ENCODE data around the gene OR10H1. TPM values are rescaled to one million over a fixed set of nuclear protein-coding genes. Genes with fewer than 3 reads are reported as not detected.
"Not testable (repeated sequence)": the region's sequence is repeated elsewhere in the genome, so short reads cannot be mapped to it uniquely, and the experiment has no call there.

The OR10H1 gene
- not detected for total RNA-seq

- Histone ChIP-seq H3K9ac (ENCODE audit: low read depth in 1 of 3, low read length in 3 of 3) (no peak within 1 kb of the TSS), H3K9me3 (ENCODE audit: control insufficient read depth in 3 of 3, low read length in 3 of 3) (no peaks in the 10 kb centered on the region), H3K4me3 (ENCODE audit: low read length in 3 of 3) (no peak within 1 kb of the TSS), H3K27me3 (ENCODE audit: control insufficient read depth in 3 of 3, insufficient read depth in 3 of 3, low read length in 3 of 3) (peaks cover 8 to 23% (median 12%) of the 10 kb centered on the region in 3 donors), H3K27ac (ENCODE audit: low read depth, low read length) (no peak within 1 kb of the TSS), H3K36me3 (ENCODE audit: control insufficient read depth in 3 of 3, insufficient read depth in 3 of 3, low read length in 3 of 3) (no peaks in the 10 kb centered on the region), H3K4me1 (ENCODE audit: control insufficient read depth in 3 of 3, insufficient read depth in 3 of 3, low read length in 3 of 3) (no peaks in the 10 kb centered on the region)
Observed at GRCh38 chr19:15815306-15815705, at the start of gene OR10H1. OR10H1 (minus strand) TSS chr19:15815664; CDS start chr19:15808037, 7,627 bp downstream.

GRCh38 chr19:15864824-15865223 lies 49.4 kb upstream of the OR10H1 start:
- Histone ChIP-seq H3K36me3 (ENCODE audit: control insufficient read depth in 3 of 3, insufficient read depth in 3 of 3, low read length in 3 of 3) (no peaks in the 10 kb centered on the region), H3K4me1 (ENCODE audit: control insufficient read depth in 3 of 3, insufficient read depth in 3 of 3, low read length in 3 of 3) (no peaks in the 10 kb centered on the region), H3K27ac (ENCODE audit: low read depth, low read length) (no peak overlapping the region), H3K9me3 (ENCODE audit: control insufficient read depth in 3 of 3, low read length in 3 of 3) (no peaks in the 10 kb centered on the region), H3K27me3 (ENCODE audit: control insufficient read depth in 3 of 3, insufficient read depth in 3 of 3, low read length in 3 of 3) (peaks cover 0 to 16% (median 2%) of the 10 kb centered on the region in 3 donors), H3K4me3 (ENCODE audit: low read length in 3 of 3) (no peak overlapping the region), H3K9ac (ENCODE audit: low read depth in 1 of 3, low read length in 3 of 3) (no peak overlapping the region)

- H3K36me3 ChIP-seq (ENCODE audit: control insufficient read depth in 3 of 3, insufficient read depth in 3 of 3, low read length in 3 of 3) = no peaks in the 10 kb centered on the region
- H3K4me3 ChIP-seq (ENCODE audit: low read length in 3 of 3) = no peak overlapping the region
- H3K4me1 ChIP-seq (ENCODE audit: control insufficient read depth in 3 of 3, insufficient read depth in 3 of 3, low read length in 3 of 3) = no peaks in the 10 kb centered on the region
- no peaks in the 10 kb centered on the region for H3K9me3 ChIP-seq (ENCODE audit: control insufficient read depth in 3 of 3, low read length in 3 of 3)
- no peak overlapping the region for H3K9ac ChIP-seq (ENCODE audit: low read depth in 1 of 3, low read length in 3 of 3)
- peaks cover 0 to 16% (median 2%) of the 10 kb centered on the region in 3 donors for H3K27me3 ChIP-seq (ENCODE audit: control insufficient read depth in 3 of 3, insufficient read depth in 3 of 3, low read length in 3 of 3)
- no peak overlapping the region for H3K27ac ChIP-seq (ENCODE audit: low read depth, low read length)
Observed at GRCh38 chr19:15863272-15863671, 47.8 kb upstream of the OR10H1 start.

GRCh38 chr19:15862444-15862843 lies 47.0 kb upstream of the OR10H1 start:
- H3K9ac ChIP-seq (ENCODE audit: low read depth in 1 of 3, low read length in 3 of 3) = no peak overlapping the region
- H3K27ac ChIP-seq (ENCODE audit: low read depth, low read length) = no peak overlapping the region
- H3K36me3 ChIP-seq (ENCODE audit: control insufficient read depth in 3 of 3, insufficient read depth in 3 of 3, low read length in 3 of 3) = no peaks in the 10 kb centered on the region
- H3K4me3 ChIP-seq (ENCODE audit: low read length in 3 of 3) = no peak overlapping the region
- no peaks in the 10 kb centered on the region for H3K9me3 ChIP-seq (ENCODE audit: control insufficient read depth in 3 of 3, low read length in 3 of 3)
- peaks cover 2 to 16% (median 3%) of the 10 kb centered on the region in 3 donors for H3K27me3 ChIP-seq (ENCODE audit: control insufficient read depth in 3 of 3, insufficient read depth in 3 of 3, low read length in 3 of 3)
- no peaks in the 10 kb centered on the region for H3K4me1 ChIP-seq (ENCODE audit: control insufficient read depth in 3 of 3, insufficient read depth in 3 of 3, low read length in 3 of 3)

GRCh38 chr19:15860522-15860921 lies 45.1 kb upstream of the OR10H1 start:
- Histone ChIP-seq H3K9me3 (ENCODE audit: control insufficient read depth in 3 of 3, low read length in 3 of 3) (no peaks in the 10 kb centered on the region), H3K27me3 (ENCODE audit: control insufficient read depth in 3 of 3, insufficient read depth in 3 of 3, low read length in 3 of 3) (peaks cover 2 to 16% (median 4%) of the 10 kb centered on the region in 3 donors), H3K27ac (ENCODE audit: low read depth, low read length) (no peak overlapping the region), H3K4me3 (ENCODE audit: low read length in 3 of 3) (no peak overlapping the region), H3K4me1 (ENCODE audit: control insufficient read depth in 3 of 3, insufficient read depth in 3 of 3, low read length in 3 of 3) (no peaks in the 10 kb centered on the region), H3K36me3 (ENCODE audit: control insufficient read depth in 3 of 3, insufficient read depth in 3 of 3, low read length in 3 of 3) (no peaks in the 10 kb centered on the region), H3K9ac (ENCODE audit: low read depth in 1 of 3, low read length in 3 of 3) (no peak overlapping the region)

- H3K36me3 ChIP-seq (ENCODE audit: control insufficient read depth in 3 of 3, insufficient read depth in 3 of 3, low read length in 3 of 3) = no peaks in the 10 kb centered on the region
- no peak overlapping the region for H3K4me3 ChIP-seq (ENCODE audit: low read length in 3 of 3)
- no peaks in the 10 kb centered on the region for H3K4me1 ChIP-seq (ENCODE audit: control insufficient read depth in 3 of 3, insufficient read depth in 3 of 3, low read length in 3 of 3)
- H3K9me3 ChIP-seq (ENCODE audit: control insufficient read depth in 3 of 3, low read length in 3 of 3) = no peaks in the 10 kb centered on the region
- H3K27me3 ChIP-seq (ENCODE audit: control insufficient read depth in 3 of 3, insufficient read depth in 3 of 3, low read length in 3 of 3) = peaks cover 2 to 11% (median 4%) of the 10 kb centered on the region in 3 donors
- H3K9ac ChIP-seq (ENCODE audit: low read depth in 1 of 3, low read length in 3 of 3) = no peak overlapping the region
- no peak overlapping the region for H3K27ac ChIP-seq (ENCODE audit: low read depth, low read length)
Observed at GRCh38 chr19:15859187-15859586, 43.7 kb upstream of the OR10H1 start.

- Histone ChIP-seq H3K4me1 (ENCODE audit: control insufficient read depth in 3 of 3, insufficient read depth in 3 of 3, low read length in 3 of 3) (no peaks in the 10 kb centered on the region), H3K4me3 (ENCODE audit: low read length in 3 of 3) (no peak overlapping the region), H3K27ac (ENCODE audit: low read depth, low read length) (no peak overlapping the region), H3K9me3 (ENCODE audit: control insufficient read depth in 3 of 3, low read length in 3 of 3) (peaks cover 0 to 5% (median 4%) of the 10 kb centered on the region in 3 donors), H3K27me3 (ENCODE audit: control insufficient read depth in 3 of 3, insufficient read depth in 3 of 3, low read length in 3 of 3) (peaks cover 0 to 4% (median 4%) of the 10 kb centered on the region in 3 donors), H3K36me3 (ENCODE audit: control insufficient read depth in 3 of 3, insufficient read depth in 3 of 3, low read length in 3 of 3) (no peaks in the 10 kb centered on the region), H3K9ac (ENCODE audit: low read depth in 1 of 3, low read length in 3 of 3) (no peak overlapping the region)
Observed at GRCh38 chr19:15850385-15850784, 34.9 kb upstream of the OR10H1 start.

- H3K36me3 ChIP-seq (ENCODE audit: control insufficient read depth in 3 of 3, insufficient read depth in 3 of 3, low read length in 3 of 3) = no peaks in the 10 kb centered on the region
- no peak overlapping the region for H3K27ac ChIP-seq (ENCODE audit: low read depth, low read length)
- H3K4me1 ChIP-seq (ENCODE audit: control insufficient read depth in 3 of 3, insufficient read depth in 3 of 3, low read length in 3 of 3) = no peaks in the 10 kb centered on the region
- no peak overlapping the region for H3K9ac ChIP-seq (ENCODE audit: low read depth in 1 of 3, low read length in 3 of 3)
- no peak overlapping the region for H3K4me3 ChIP-seq (ENCODE audit: low read length in 3 of 3)
- H3K27me3 ChIP-seq (ENCODE audit: control insufficient read depth in 3 of 3, insufficient read depth in 3 of 3, low read length in 3 of 3) = peaks cover 0 to 10% (median 5%) of the 10 kb centered on the region in 3 donors
- peaks cover 0 to 3% (median 0%) of the 10 kb centered on the region in 3 donors for H3K9me3 ChIP-seq (ENCODE audit: control insufficient read depth in 3 of 3, low read length in 3 of 3)
Observed at GRCh38 chr19:15846923-15847322, 31.5 kb upstream of the OR10H1 start.

GRCh38 chr19:15843894-15844222 lies 28.4 kb upstream of the OR10H1 start:
- not testable (repeated sequence) for H3K9me3 ChIP-seq (ENCODE audit: control insufficient read depth in 3 of 3, low read length in 3 of 3); H3K4me3 ChIP-seq (ENCODE audit: low read length in 3 of 3); H3K36me3 ChIP-seq (ENCODE audit: control insufficient read depth in 3 of 3, insufficient read depth in 3 of 3, low read length in 3 of 3); H3K9ac ChIP-seq (ENCODE audit: low read depth in 1 of 3, low read length in 3 of 3); H3K4me1 ChIP-seq (ENCODE audit: control insufficient read depth in 3 of 3, insufficient read depth in 3 of 3, low read length in 3 of 3); H3K27ac ChIP-seq (ENCODE audit: low read depth, low read length)
- peaks cover 0 to 10% (median 8%) of the 10 kb centered on the region in 3 donors for H3K27me3 ChIP-seq (ENCODE audit: control insufficient read depth in 3 of 3, insufficient read depth in 3 of 3, low read length in 3 of 3)

- H3K27ac ChIP-seq (ENCODE audit: low read depth, low read length) = no peak overlapping the region
- H3K9ac ChIP-seq (ENCODE audit: low read depth in 1 of 3, low read length in 3 of 3) = no peak overlapping the region
- no peak overlapping the region for H3K4me3 ChIP-seq (ENCODE audit: low read length in 3 of 3)
- H3K4me1 ChIP-seq (ENCODE audit: control insufficient read depth in 3 of 3, insufficient read depth in 3 of 3, low read length in 3 of 3) = no peaks in the 10 kb centered on the region
- H3K9me3 ChIP-seq (ENCODE audit: control insufficient read depth in 3 of 3, low read length in 3 of 3) = no peaks in the 10 kb centered on the region
- H3K27me3 ChIP-seq (ENCODE audit: control insufficient read depth in 3 of 3, insufficient read depth in 3 of 3, low read length in 3 of 3) = peaks cover 0 to 10% (median 8%) of the 10 kb centered on the region in 3 donors
- H3K36me3 ChIP-seq (ENCODE audit: control insufficient read depth in 3 of 3, insufficient read depth in 3 of 3, low read length in 3 of 3) = no peaks in the 10 kb centered on the region
Observed at GRCh38 chr19:15843203-15843893, 27.9 kb upstream of the OR10H1 start.
